ENCODE results near the gene NAGA. TPM values are rescaled to one million over a fixed set of nuclear protein-coding genes. Genes with fewer than 3 reads are reported as not detected.
"Not testable (repeated sequence)": the region's sequence is repeated elsewhere in the genome, so short reads cannot be mapped to it uniquely, and the experiment has no call there.

NAGA gene
- total and polyA plus RNA-seq, 9 donors = 17.6 to 34.3 (median 19.6) TPM

- WGBS, 3 donors = 88 to 94% (median 89%) methylated on average over 4 of the region's 4 CpGs
- Histone ChIP-seq H3K36me3 (no peaks in the 10 kb centered on the region), H3K4me1 (ENCODE audit: insufficient read depth) (peaks cover 1% of the 10 kb centered on the region), H3K4me3 (no peak overlapping the region), H3K9me3 (peaks cover 0 to 3% of the 10 kb centered on the region in 2 donors), H3K27ac (no peak overlapping the region), H3K27me3 (no peaks in the 10 kb centered on the region)
- DNase-seq = no peak
- TF ChIP-seq EP300 (IDR thresholded peaks at IDR 0.05) = no peak
- TF ChIP-seq, protein P1, sequence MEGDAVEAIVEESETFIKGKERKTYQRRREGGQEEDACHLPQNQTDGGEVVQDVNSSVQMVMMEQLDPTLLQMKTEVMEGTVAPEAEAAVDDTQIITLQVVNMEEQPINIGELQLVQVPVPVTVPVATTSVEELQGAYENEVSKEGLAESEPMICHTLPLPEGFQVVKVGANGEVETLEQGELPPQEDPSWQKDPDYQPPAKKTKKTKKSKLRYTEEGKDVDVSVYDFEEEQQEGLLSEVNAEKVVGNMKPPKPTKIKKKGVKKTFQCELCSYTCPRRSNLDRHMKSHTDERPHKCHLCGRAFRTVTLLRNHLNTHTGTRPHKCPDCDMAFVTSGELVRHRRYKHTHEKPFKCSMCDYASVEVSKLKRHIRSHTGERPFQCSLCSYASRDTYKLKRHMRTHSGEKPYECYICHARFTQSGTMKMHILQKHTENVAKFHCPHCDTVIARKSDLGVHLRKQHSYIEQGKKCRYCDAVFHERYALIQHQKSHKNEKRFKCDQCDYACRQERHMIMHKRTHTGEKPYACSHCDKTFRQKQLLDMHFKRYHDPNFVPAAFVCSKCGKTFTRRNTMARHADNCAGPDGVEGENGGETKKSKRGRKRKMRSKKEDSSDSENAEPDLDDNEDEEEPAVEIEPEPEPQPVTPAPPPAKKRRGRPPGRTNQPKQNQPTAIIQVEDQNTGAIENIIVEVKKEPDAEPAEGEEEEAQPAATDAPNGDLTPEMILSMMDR (IDR thresholded peaks at IDR 0.05) = no peak
- TF ChIP-seq POLR2A (IDR thresholded peaks at IDR 0.05) = no peak
- intact Hi-C loops (cut with DNase I) = no loop called here
Observed at GRCh38 chr22:42111798-42112197, 41.2 kb upstream of the NAGA start.

DNA sequence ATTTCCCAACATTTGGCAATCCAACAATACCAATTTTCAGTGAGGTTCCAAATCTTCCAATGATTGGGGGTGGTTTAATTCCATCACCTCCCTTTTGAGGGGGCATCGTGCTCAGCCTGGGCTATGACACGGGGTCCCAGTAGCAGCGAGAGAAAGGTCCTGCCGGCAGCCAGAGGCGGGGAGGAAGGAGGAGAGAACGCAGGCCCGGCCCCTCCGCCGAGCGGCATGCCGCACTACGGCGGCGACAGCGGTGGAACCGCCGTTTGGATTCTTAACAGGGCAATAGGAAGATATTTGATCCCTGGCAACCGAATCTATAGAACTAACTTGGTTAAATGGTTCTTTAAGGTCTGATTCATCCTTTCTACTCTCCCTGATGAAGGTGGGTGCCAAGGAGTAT lies 38.2 kb upstream of the NAGA start:
- no peaks in the 10 kb centered on the region for H3K9me3 ChIP-seq
- no peak for DNase-seq
- TF ChIP-seq, protein P1 (IDR thresholded peaks at IDR 0.05) = no peak
- TF ChIP-seq EP300 (IDR thresholded peaks at IDR 0.05) (no peak), POLR2A (IDR thresholded peaks at IDR 0.05) (no peak)
- WGBS, 3 donors = 71 to 75% (median 73%) methylated on average over 18 of the region's 18 CpGs
- no peaks in the 10 kb centered on the region for H3K27me3 ChIP-seq
- no peak overlapping the region for H3K4me3 ChIP-seq
- intact Hi-C loops (cut with DNase I) = no loop called here
- H3K4me1 ChIP-seq (ENCODE audit: insufficient read depth) = no peaks in the 10 kb centered on the region
- H3K27ac ChIP-seq = no peak overlapping the region
- no peaks in the 10 kb centered on the region for H3K36me3 ChIP-seq

GRCh38 chr22:42104332-42104860 lies 33.8 kb upstream of the NAGA start:
- H3K9me3 ChIP-seq; H3K4me3 ChIP-seq; intact Hi-C loops (cut with DNase I); H3K4me1 ChIP-seq (ENCODE audit: insufficient read depth); H3K36me3 ChIP-seq; H3K27me3 ChIP-seq; H3K27ac ChIP-seq; DNase-seq: not testable (repeated sequence)
- WGBS, 3 donors = 94 to 95% (median 95%) methylated on average over 6 of the region's 6 CpGs

DNA sequence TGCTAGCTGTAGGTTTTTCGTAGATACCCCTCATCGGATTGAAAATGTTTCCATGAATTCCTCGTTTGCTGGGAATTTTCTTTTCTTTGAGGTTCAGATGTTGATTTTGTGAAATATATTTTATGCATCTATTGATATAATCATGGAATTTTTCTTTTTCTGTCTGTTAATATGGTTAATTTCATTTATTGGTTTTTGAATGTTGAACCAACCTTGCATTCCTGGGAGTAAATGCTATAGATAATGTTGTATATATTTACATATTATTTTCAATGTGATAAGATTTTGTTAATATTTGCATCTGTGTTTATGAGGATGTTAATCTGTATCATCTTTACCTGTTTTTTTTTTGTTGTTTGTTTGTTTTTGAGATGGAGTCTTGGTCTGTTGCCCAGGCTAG lies 30.6 kb upstream of the NAGA start:
- Histone ChIP-seq H3K36me3 (no peaks in the 10 kb centered on the region), H3K27me3 (no peaks in the 10 kb centered on the region), H3K9me3 (peaks cover 0 to 6% of the 10 kb centered on the region in 2 donors), H3K4me3 (no peak overlapping the region), H3K4me1 (ENCODE audit: insufficient read depth) (no peaks in the 10 kb centered on the region), H3K27ac (no peak overlapping the region)
- 95 to 99% (median 98%) methylated on average over 3 of the region's 3 CpGs for WGBS, 3 donors
- DNase-seq = no peak
- intact Hi-C loops (cut with DNase I) = no loop called here
- TF ChIP-seq, protein P1 (IDR thresholded peaks at IDR 0.05) = no peak
- TF ChIP-seq EP300 (IDR thresholded peaks at IDR 0.05) = no peak
- TF ChIP-seq POLR2A (IDR thresholded peaks at IDR 0.05) = no peak

DNA sequence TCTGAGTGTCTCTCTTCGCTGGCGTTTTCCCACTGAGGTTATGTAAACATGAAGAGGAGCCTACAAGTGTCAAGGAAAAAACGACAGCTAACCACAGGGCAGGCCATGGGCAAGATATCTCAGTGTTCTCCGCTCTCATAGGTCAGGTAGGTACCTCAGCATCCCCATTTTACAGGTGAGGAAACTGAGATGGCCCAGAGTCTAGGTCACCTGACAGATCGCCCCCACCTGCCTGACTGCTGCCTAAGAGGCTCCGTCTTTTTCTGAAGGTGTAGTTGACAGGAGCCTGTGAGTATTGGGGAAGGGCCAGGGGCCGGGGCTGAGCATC lies 20.8 kb upstream of the NAGA start:
- intact Hi-C loops (cut with DNase I) = loop anchor here in 2 of 4 donors (5.0 to 10.0 kb wide), 2 partner anchors 183 to 346 kb away; partner anchors contain the start of gene TCF20 (in 1 of the 2)
- Histone ChIP-seq H3K27ac (peak overlapping the region; percentile 49 to 84), H3K36me3 (no peaks in the 10 kb centered on the region)

More for the DNA sequence above, 20.8 kb upstream of the NAGA start:
- H3K27me3 ChIP-seq = no peaks in the 10 kb centered on the region
- WGBS, 3 donors = 15 to 24% (median 17%) methylated on average over 7 of the region's 7 CpGs
- H3K4me1 ChIP-seq (ENCODE audit: insufficient read depth) = peaks cover 8% of the 10 kb centered on the region
- DNase-seq = peak in 1 of 5 donors; percentile 32
- TF ChIP-seq, protein P1 (IDR thresholded peaks at IDR 0.05) = no peak
- TF ChIP-seq EP300 (IDR thresholded peaks at IDR 0.05) = no peak
- H3K9me3 ChIP-seq = no peaks in the 10 kb centered on the region
- H3K4me3 ChIP-seq = peak overlapping the region; percentile 89
